H1 (cell line): ENCODE results near the gene KCNK7. TPM values are rescaled to one million over a fixed set of nuclear protein-coding genes. Genes with fewer than 3 reads are reported as not detected.

Experiments
- CBX5 ChIP-seq: fragments of 300-800, 300-1000 bp; sonication (generic); IDR thresholded peaks from 2 replicates; pipeline ENCODE4 v1.7.1; 2016; ENCODE audit warnings: antibody characterized with exemption, low read length, low read depth
- polyA plus RNA-seq, 7 experiments: library from polyadenylated mRNA; depleted of rRNA in 3 of 7; stranded (reverse) in 5 of 7; unstranded in 2 of 7; fragments of >200 nt in 5 of 7; fragments of 200-250 nt in 2 of 7; gene quantifications; 1 replicate in 5 of 7; 2 replicates in 1 of 7; 4 replicates in 1 of 7; pipeline versions ENCODE4 v1.2.1 to v1.2.3, GENCODE V29; 2011 to 2013; ENCODE audit warnings: missing spikeins in 2 of 7, mixed read lengths in 2 of 7
- total RNA-seq: library from RNA; stranded (reverse); fragmentation: NEBNext Ultra II Directional; extraction: Animal tissue kit (Norgen Biotek cat#: 25700); gene quantifications from 2 replicates; pipeline ENCODE4 v1.2.1, GENCODE V29; 2021

KCNK7 gene
- total and polyA plus RNA-seq, 2 of the 8 experiments (the other 6 are each of a cell fraction or from before 2014, with no cell fraction given): 0.74 to 1.0 TPM

GRCh38 chr11:65577756-65578109 is 17.9 kb downstream of the KCNK7 start (continued):
- no peak for TF ChIP-seq CBX5
